Caki2 (cell line): ENCODE data around the gene RDH13. TPM values are rescaled to one million over a fixed set of nuclear protein-coding genes. Genes with fewer than 3 reads are reported as not detected.
"Not testable (repeated sequence)": the region's sequence is repeated elsewhere in the genome, so short reads cannot be mapped to it uniquely, and the experiment has no call there.

Experiments
- DNase-seq: peaks from one replicate; pipeline ENCODE4 v3.0.0-alpha.2; 2015; ENCODE audit warnings: low read depth
- in situ Hi-C: cut with HindIII; loops from 2 replicates; pipeline ENCODE4 v1.10.0; 2016; ENCODE audit warnings: low sequenced_read_pairs, low pct_unique_long_range_greater_than_20kb, mixed read lengths
- total RNA-seq: library from RNA; depleted of rRNA; stranded (reverse); fragments of >200 nt; shearing (Covaris generic); gene quantifications from 2 replicates; pipeline ENCODE4 v1.2.3, GENCODE V29; 2014; ENCODE audit warnings: low replicate concordance; rRNA removed

Gene RDH13
- 58.2 and 62.1 TPM in 2 replicates for total RNA-seq

GRCh38 chr19:55062735-55063491, at the start of gene RDH13:
RDH13 (minus strand) TSS chr19:55063148; CDS start chr19:55063032, 116 bp downstream.
- in situ Hi-C loops = no loop called here
- peak; percentile 87 for DNase-seq

GRCh38 chr19:55112246-55112776, 49.4 kb upstream of the RDH13 start:
- in situ Hi-C loops = no loop called here
- DNase-seq = no peak

- DNase-seq = no peak
- in situ Hi-C loops = no loop called here
Measured at GRCh38 chr19:55111238-55111831, 48.4 kb upstream of the RDH13 start.

DNA sequence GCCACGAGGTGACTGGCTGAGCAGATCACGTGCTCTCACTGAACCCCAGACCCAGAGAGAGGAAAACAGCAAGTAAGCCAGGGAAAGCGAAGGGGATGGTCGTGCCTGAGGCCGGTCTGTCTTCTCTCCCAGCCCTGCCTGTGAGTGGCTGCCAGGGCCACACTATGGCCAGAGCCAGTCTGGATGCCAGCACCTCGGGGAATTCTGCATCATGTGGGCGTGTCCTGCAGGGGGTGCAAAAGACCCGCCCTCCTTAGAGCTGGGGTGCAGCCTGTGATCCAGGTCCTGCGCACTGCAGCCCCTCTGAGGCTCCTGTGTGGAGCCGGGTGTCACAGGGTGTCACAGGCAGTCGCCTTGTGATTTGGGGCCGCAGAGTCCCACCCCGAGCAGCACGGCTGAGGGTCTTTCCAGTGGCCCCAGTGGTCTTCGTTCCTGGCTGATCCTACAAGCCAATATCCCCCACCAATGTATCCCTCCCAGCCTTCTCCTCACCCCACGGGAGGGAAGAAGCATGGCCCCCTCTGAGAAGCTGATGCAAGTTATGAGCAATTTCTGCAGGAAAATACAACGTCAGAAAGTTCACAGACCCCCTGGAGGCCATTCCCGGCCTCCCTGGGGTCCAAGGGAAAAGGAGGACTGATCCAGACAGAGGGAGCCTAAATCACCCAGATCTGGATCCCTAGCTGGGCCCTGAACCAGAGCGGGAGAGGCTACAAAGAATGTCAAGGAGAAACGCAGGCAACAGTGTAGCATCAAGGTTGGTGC, 46.8 kb upstream of the RDH13 start:
- DNase-seq = no peak
- in situ Hi-C loops = no loop called here

DNA sequence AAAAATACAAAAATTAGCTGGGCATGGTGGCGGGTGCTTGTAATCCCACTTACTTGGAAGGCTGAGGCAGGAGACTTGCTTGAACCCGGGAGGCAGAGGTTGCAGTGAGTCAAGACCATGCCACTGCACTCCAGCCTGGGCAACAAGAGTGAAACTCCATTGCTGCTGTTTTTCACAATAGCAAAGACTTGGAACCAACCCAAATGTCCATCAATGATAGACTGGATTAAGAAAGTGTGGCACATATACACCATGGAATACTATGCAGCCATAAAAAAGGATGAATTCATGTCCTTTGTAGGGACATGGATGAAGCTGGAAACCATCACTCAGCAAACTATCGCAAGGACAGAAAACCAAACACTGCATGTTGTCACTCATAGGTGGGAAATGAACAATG, 44.3 kb upstream of the RDH13 start:
- in situ Hi-C loops, DNase-seq: not testable (repeated sequence)

DNA sequence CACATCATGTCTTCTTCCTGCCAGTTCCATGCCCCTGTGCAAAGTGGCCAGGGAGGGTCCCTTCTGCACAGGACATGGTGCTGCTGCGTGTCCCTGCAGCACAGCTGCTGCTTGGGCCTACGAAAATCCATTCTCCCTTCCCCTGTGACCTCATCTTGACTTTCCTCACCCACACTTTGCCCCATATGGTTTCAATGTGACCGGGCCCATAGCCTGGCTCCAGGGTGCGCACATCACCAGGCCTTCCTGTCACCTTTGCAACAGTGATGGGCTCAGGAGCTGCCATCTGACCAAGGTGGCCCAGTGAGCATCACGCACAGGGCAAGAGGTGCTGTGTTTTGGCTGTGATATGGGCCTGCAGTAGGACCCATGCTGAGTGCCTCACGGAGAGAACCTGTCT, 43.6 kb upstream of the RDH13 start:
- in situ Hi-C loops = no loop called here
- no peak for DNase-seq

GRCh38 chr19:55105237-55105636, 42.3 kb upstream of the RDH13 start:
- in situ Hi-C loops = no loop called here
- DNase-seq = no peak

DNA sequence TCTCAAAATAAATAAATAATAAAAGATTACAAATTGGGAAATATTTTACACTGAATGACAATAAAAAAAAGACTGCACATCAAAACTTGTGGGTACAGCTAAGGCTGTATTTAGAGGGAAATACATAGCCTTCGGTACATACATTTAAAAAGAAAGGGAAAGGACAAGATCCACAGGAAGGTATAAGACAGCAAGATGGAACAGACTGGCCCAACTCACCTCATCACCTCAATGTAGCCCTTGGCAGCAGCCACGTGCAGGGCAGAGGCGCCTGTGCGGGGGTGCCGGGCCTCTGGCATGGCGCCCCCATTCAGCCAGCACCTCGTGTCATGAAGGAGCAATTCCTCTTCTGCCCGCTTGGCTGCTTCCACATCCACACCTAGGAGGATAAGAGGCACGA, 40.2 kb upstream of the RDH13 start:
- no peak for DNase-seq
- in situ Hi-C loops = no loop called here

GRCh38 chr19:55101261-55101660, 38.3 kb upstream of the RDH13 start:
- in situ Hi-C loops = no loop called here

DNA sequence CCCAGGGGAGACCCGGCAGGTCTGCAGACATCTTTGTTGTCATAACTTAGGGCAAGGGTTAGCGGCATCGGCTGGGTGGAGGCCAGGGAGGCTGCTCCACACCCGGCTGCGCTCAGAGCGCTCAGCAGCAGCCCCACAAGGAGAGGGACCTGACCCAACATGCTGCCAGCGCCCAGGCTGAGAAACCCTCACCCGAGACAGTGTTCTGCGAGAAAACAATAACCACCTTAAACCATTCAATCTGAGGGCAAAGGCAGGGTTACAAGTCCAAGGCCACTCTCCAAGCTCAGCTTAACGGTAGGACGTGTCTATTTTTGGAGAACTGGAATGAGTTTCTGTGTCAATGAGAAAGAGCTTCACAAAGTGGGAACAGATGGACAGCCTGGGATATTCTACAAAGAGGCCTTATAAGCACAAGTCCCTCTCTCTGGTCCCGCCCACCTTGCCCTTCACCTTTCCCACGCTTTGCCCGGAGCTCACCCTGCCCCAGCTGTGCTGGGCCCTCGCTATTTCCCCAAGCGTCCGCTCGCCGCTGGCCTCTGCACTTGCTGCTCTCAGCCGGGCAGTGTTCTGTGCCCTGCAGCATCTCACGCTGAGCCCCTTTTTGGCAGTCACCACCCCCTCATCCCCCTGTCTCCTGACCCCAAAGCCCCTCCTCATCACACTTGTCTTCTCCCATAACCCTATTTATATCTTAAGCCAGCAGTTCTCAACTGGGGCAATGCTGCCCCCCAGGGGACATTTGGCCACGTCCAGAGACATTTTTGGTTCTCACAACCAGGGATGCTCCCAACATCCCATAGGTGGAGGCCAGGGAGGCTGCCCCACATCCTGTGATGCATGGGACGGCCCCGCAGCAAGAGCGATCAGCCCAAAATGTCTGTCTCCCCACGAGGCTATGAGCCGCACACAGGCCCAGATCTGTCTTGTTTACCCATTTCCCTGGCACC, 36.9 kb upstream of the RDH13 start:
- in situ Hi-C loops = no loop called here
- no peak for DNase-seq

More at GRCh38 chr19:55101261-55101660, 38.3 kb upstream of the RDH13 start:
- DNase-seq = no peak

- no peak for DNase-seq
- in situ Hi-C loops = no loop called here
Measured at GRCh38 chr19:55098716-55099556, 36.0 kb upstream of the RDH13 start.

DNA sequence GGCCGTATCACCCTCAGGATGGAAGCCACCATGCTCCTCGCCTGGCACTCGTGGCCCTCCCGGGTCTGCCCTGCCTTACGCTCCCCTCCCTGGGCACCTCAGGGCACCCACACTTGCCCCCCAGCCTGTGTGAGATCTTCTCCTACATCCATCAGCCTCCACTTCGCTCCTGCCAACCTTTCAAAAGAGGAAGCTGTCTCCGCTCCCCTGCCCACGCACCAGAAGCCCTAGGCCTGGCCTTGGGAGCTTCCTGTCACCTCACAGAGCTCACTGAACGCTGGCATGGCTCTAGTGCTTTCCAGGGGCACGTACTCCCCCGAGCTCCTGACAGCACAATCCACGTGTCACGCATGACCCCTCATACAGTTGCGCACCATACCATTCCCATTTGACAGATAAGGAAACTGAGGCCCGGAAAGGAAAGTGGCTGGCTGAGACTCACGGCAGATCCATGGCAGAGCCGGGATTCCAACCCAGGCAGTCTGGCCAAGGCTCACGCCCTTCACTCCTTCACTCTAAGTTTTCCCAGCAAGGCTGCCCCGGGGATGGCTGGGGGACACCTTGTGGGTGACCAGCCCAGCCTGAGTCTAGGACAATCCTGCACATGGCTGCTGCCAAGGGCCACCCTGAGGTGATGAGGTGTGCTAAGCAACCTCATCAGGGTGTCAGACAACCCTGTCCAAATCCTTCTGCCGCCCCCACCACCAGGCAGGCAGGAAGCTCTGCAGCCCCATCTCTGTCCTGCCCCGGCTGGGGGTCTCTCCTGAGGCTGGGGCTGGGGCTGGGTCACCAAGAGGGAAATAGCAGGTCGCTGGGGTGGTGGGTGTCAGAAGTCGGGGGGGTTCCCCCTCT, 35.1 kb upstream of the RDH13 start:
- in situ Hi-C loops = no loop called here
- no peak for DNase-seq

- no peak for DNase-seq
- in situ Hi-C loops = no loop called here
Measured at GRCh38 chr19:55096061-55096701, 33.2 kb upstream of the RDH13 start.

GRCh38 chr19:55095260-55096060, 32.5 kb upstream of the RDH13 start:
- DNase-seq = no peak
- in situ Hi-C loops = no loop called here
